Left lung (tissue), 10 donors: ENCODE data around the gene GALNTL6. TPM values are rescaled to one million over a fixed set of nuclear protein-coding genes. Genes with fewer than 3 reads are reported as not detected.
"Not testable (repeated sequence)": the region's sequence is repeated elsewhere in the genome, so short reads cannot be mapped to it uniquely, and the experiment has no call there.

Source experiments
- ATAC-seq: fragments of 200-7000 bp; cut with Tn5 transposase; one replicate; pipeline ENCODE4 v1.9.1; 2020; ENCODE audit warnings: moderate library complexity
- DNase-seq, 4 donors: peaks; one replicate each; pipeline ENCODE4 v3.0.0-alpha.2; 2013 to 2020
- H3K27ac ChIP-seq, 2 donors: fragments of 200-600 bp; sonication (generic) in 1 of 2; one replicate each; pipeline versions ENCODE4 v1.5.0 to v1.8.0; 2020 to 2021
- H3K27me3 ChIP-seq, 2 donors: fragments of 200-600 bp; sonication (generic) in 1 of 2; one replicate each; pipeline versions ENCODE4 v1.5.0 to v1.8.0; 2020 to 2021
- H3K36me3 ChIP-seq, 2 donors: fragments of 200-600 bp; sonication (generic) in 1 of 2; one replicate each; pipeline versions ENCODE4 v1.5.0 to v1.8.0; 2020 to 2021
- H3K4me1 ChIP-seq, 2 donors: fragments of 200-600 bp; one replicate each; pipeline ENCODE4 v1.8.0; 2021
- H3K4me3 ChIP-seq, 2 donors: fragments of 200-600 bp; sonication (generic) in 1 of 2; one replicate each; pipeline versions ENCODE4 v1.5.0 to v1.8.0; 2020 to 2021; ENCODE audit warnings: mild to moderate bottlenecking in 1 of 2
- H3K9me3 ChIP-seq, 2 donors: fragments of 200-600 bp; sonication (generic) in 1 of 2; one replicate each; pipeline versions ENCODE4 v1.5.0 to v1.8.0; 2020 to 2021
- CTCF ChIP-seq, 2 donors: fragments of 200-600 bp; sonication (generic) in 1 of 2; IDR thresholded peaks; one replicate each; pipeline versions ENCODE4 v1.5.0 to v1.8.0; 2021; ENCODE audit warnings: antibody characterized with exemption in 2 of 2
- intact Hi-C, 2 donors: fragments of 100-400 bp; cut with DNase I; formaldehyde crosslinking; loops; one replicate each; pipeline versions ENCODE4 v1.11.2 to v1.14.2; 2022
- polyA plus RNA-seq, 6 donors: library from polyadenylated mRNA; unstranded; fragments of 120-200 nt; gene quantifications; one replicate each; pipeline ENCODE4 v1.2.1, GENCODE V29; 2013; ENCODE audit not compliant: insufficient read length in 6 of 6
- total RNA-seq, 2 donors: library from RNA; stranded (reverse); fragmentation: NEBNext Ultra II Directional; extraction: Animal tissue kit (Norgen Biotek cat#: 25700); gene quantifications; one replicate each; pipeline ENCODE4 v1.2.1, GENCODE V29; 2021
- donor health status: DM: no; HTN: yes; CAD: no.
- donor health status: DM: no; HTN: no; CAD: no.

The GALNTL6 gene
- total and polyA plus RNA-seq, 8 donors = 0.11 to 0.16 (median 0.13) TPM; not detected in 5

- Histone ChIP-seq H3K36me3 (no peaks in the 10 kb centered on the region), H3K27me3 (no peaks in the 10 kb centered on the region), H3K4me1 (no peaks in the 10 kb centered on the region), H3K9me3 (peaks cover 0 to 5% of the 10 kb centered on the region in 2 donors), H3K4me3 (no peak overlapping the region), H3K27ac (no peak overlapping the region)
- intact Hi-C loops = no loop called here
- TF ChIP-seq CTCF (IDR thresholded peaks at IDR 0.05) = no peak
- no peak for ATAC-seq
- no peak for DNase-seq
Observed at GRCh38 chr4:172876394-172876793, 1063.2 kb downstream of the GALNTL6 start.

- no peaks in the 10 kb centered on the region for H3K36me3 ChIP-seq
- no peak overlapping the region for H3K27ac ChIP-seq
- intact Hi-C loops = no loop called here
- ATAC-seq (no peak), DNase-seq (no peak)
- TF ChIP-seq CTCF (IDR thresholded peaks at IDR 0.05) = no peak
- no peak overlapping the region for H3K4me3 ChIP-seq
- H3K9me3 ChIP-seq = peaks cover 0 to 8% of the 10 kb centered on the region in 2 donors
- H3K27me3 ChIP-seq = no peaks in the 10 kb centered on the region
- H3K4me1 ChIP-seq = no peaks in the 10 kb centered on the region
Observed at GRCh38 chr4:172881645-172882044, 1068.4 kb downstream of the GALNTL6 start.

GRCh38 chr4:172887358-172887757, 1074.2 kb downstream of the GALNTL6 start:
- H3K4me3 ChIP-seq, H3K36me3 ChIP-seq, H3K27ac ChIP-seq, H3K4me1 ChIP-seq, H3K27me3 ChIP-seq, DNase-seq, intact Hi-C loops, ATAC-seq: not testable (repeated sequence)
- H3K9me3 ChIP-seq = peaks cover 0 to 13% of the 10 kb centered on the region in 2 donors

GRCh38 chr4:172887959-172888358, 1074.8 kb downstream of the GALNTL6 start:
- Histone ChIP-seq H3K9me3 (peaks cover 0 to 16% of the 10 kb centered on the region in 2 donors), H3K27me3 (no peaks in the 10 kb centered on the region), H3K27ac (no peak overlapping the region), H3K36me3 (no peaks in the 10 kb centered on the region), H3K4me3 (no peak overlapping the region), H3K4me1 (no peaks in the 10 kb centered on the region)
- ATAC-seq (peak; percentile 77), DNase-seq (no peak)
- intact Hi-C loops = no loop called here
- no peak for TF ChIP-seq CTCF (IDR thresholded peaks at IDR 0.05)

GRCh38 chr4:172892300-172892699, 1079.1 kb downstream of the GALNTL6 start:
- no peak overlapping the region for H3K27ac ChIP-seq
- H3K9me3 ChIP-seq = peaks cover 0 to 32% of the 10 kb centered on the region in 2 donors
- H3K36me3 ChIP-seq = no peaks in the 10 kb centered on the region
- DNase-seq (no peak), ATAC-seq (peak; percentile 21)
- H3K27me3 ChIP-seq = no peaks in the 10 kb centered on the region
- H3K4me3 ChIP-seq = no peak overlapping the region
- H3K4me1 ChIP-seq = no peaks in the 10 kb centered on the region
- no peak for TF ChIP-seq CTCF (IDR thresholded peaks at IDR 0.05)
- intact Hi-C loops = no loop called here

- intact Hi-C loops = no loop called here
- ATAC-seq = no peak
- TF ChIP-seq CTCF (IDR thresholded peaks at IDR 0.05) = no peak
Observed at GRCh38 chr4:172895699-172896098, 1082.5 kb downstream of the GALNTL6 start.

More at GRCh38 chr4:172895699-172896098, 1082.5 kb downstream of the GALNTL6 start:
- no peaks in the 10 kb centered on the region for H3K36me3 ChIP-seq
- H3K27me3 ChIP-seq = no peaks in the 10 kb centered on the region
- H3K9me3 ChIP-seq = peaks cover 0 to 32% of the 10 kb centered on the region in 2 donors
- H3K4me1 ChIP-seq = no peaks in the 10 kb centered on the region
- H3K4me3 ChIP-seq = no peak overlapping the region
- DNase-seq = no peak
- no peak overlapping the region for H3K27ac ChIP-seq
